ENCODE data around the gene IL16. TPM values are rescaled to one million over a fixed set of nuclear protein-coding genes. Genes with fewer than 3 reads are reported as not detected.

IL16 gene
- total RNA-seq, 3 donors from 2014 or later (not counting 1 experiment from before 2014, with no cell fraction given) = 98.1 to 153 (median 114) TPM

DNA sequence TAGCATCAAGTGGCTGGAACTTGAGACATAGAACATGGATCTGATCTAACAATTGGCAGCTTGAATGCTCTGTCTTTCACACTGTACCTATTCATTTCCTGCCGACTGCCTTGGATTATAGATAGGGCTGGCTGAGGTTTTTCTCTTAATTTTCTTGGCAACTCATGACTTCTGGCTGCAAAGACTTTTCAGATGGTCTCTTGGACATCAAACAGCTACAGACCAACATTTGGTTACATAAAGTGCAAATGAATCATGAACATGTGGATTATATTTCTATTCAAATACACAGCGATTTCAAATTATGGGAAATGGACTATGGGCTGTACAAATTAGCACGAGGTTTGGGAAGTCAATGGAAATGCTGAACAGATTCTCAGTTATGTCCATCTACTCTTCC is 26.2 kb upstream of the IL16 start:
- Histone ChIP-seq H3K4me1 (ENCODE audit: control insufficient read depth, insufficient read depth, low read length) (no peaks in the 10 kb centered on the region), H3K27me3 (ENCODE audit: control insufficient read depth, insufficient read depth, low read length) (no peaks in the 10 kb centered on the region), H3K4me3 (ENCODE audit: low read length) (no peak overlapping the region), H3K36me3 (ENCODE audit: control insufficient read depth, insufficient read depth, low read length) (no peaks in the 10 kb centered on the region), H3K27ac (ENCODE audit: low read length) (no peak overlapping the region), H3K9me3 (ENCODE audit: control insufficient read depth, insufficient read depth, low read length) (no peaks in the 10 kb centered on the region)
- Mint-ChIP-seq H3K4me1 (no peaks in the 10 kb centered on the region), H3K4me3 (no peak overlapping the region), H3K27ac (no peak overlapping the region), H3K27me3 (ENCODE audit: low read depth in 2 of 2) (peaks cover 10 to 15% of the 10 kb centered on the region in 2 donors), H3K9me3 (no peaks in the 10 kb centered on the region), H3K36me3 (no peaks in the 10 kb centered on the region)
- DNase-seq = no peak
- ATAC-seq = no peak
- WGBS (ENCODE audit: insufficient coverage) = no CpG with 5 or more reads among the region's 3 CpGs
- intact Hi-C loops (cut with micrococcal nuclease) = no loop called here
- TF ChIP-seq, protein P1, sequence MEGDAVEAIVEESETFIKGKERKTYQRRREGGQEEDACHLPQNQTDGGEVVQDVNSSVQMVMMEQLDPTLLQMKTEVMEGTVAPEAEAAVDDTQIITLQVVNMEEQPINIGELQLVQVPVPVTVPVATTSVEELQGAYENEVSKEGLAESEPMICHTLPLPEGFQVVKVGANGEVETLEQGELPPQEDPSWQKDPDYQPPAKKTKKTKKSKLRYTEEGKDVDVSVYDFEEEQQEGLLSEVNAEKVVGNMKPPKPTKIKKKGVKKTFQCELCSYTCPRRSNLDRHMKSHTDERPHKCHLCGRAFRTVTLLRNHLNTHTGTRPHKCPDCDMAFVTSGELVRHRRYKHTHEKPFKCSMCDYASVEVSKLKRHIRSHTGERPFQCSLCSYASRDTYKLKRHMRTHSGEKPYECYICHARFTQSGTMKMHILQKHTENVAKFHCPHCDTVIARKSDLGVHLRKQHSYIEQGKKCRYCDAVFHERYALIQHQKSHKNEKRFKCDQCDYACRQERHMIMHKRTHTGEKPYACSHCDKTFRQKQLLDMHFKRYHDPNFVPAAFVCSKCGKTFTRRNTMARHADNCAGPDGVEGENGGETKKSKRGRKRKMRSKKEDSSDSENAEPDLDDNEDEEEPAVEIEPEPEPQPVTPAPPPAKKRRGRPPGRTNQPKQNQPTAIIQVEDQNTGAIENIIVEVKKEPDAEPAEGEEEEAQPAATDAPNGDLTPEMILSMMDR (IDR thresholded peaks at IDR 0.05) = no peak

GRCh38 chr15:81171286-81171685 is 25.4 kb upstream of the IL16 start:
- TF ChIP-seq, protein P1 (IDR thresholded peaks at IDR 0.05) = no peak
- no peaks in the 10 kb centered on the region for H3K4me1 Mint-ChIP-seq

GRCh38 chr15:81174125-81174791 is 22.4 kb upstream of the IL16 start:
- H3K27me3 Mint-ChIP-seq (ENCODE audit: low read depth in 2 of 2) = peaks cover 12 to 15% of the 10 kb centered on the region in 2 donors
- no peaks in the 10 kb centered on the region for H3K9me3 Mint-ChIP-seq
- DNase-seq = no peak
- H3K36me3 Mint-ChIP-seq = no peaks in the 10 kb centered on the region
- no peak overlapping the region for H3K4me3 ChIP-seq (ENCODE audit: low read length)
- H3K4me1 ChIP-seq (ENCODE audit: control insufficient read depth, insufficient read depth, low read length) = no peaks in the 10 kb centered on the region
- no peak overlapping the region for H3K27ac Mint-ChIP-seq
- no peaks in the 10 kb centered on the region for H3K9me3 ChIP-seq (ENCODE audit: control insufficient read depth, insufficient read depth, low read length)
- no peak for ATAC-seq
- TF ChIP-seq, protein P1 (IDR thresholded peaks at IDR 0.05) = no peak
- no peak overlapping the region for H3K27ac ChIP-seq (ENCODE audit: low read length)
- 74% methylated on average over 2 of the region's 2 CpGs for WGBS (ENCODE audit: insufficient coverage)
- no peaks in the 10 kb centered on the region for H3K4me1 Mint-ChIP-seq
- H3K27me3 ChIP-seq (ENCODE audit: control insufficient read depth, insufficient read depth, low read length) = no peaks in the 10 kb centered on the region
- H3K36me3 ChIP-seq (ENCODE audit: control insufficient read depth, insufficient read depth, low read length) = no peaks in the 10 kb centered on the region
- intact Hi-C loops (cut with micrococcal nuclease) = no loop called here
- H3K4me3 Mint-ChIP-seq = no peak overlapping the region

More at GRCh38 chr15:81171286-81171685, 25.4 kb upstream of the IL16 start:
- peaks cover 12 to 15% of the 10 kb centered on the region in 2 donors for H3K27me3 Mint-ChIP-seq (ENCODE audit: low read depth in 2 of 2)
- no peaks in the 10 kb centered on the region for H3K9me3 Mint-ChIP-seq
- intact Hi-C loops (cut with micrococcal nuclease) = no loop called here
- H3K36me3 ChIP-seq (ENCODE audit: control insufficient read depth, insufficient read depth, low read length) = no peaks in the 10 kb centered on the region
- DNase-seq = no peak
- no peaks in the 10 kb centered on the region for H3K36me3 Mint-ChIP-seq
- no peaks in the 10 kb centered on the region for H3K9me3 ChIP-seq (ENCODE audit: control insufficient read depth, insufficient read depth, low read length)
- no peak overlapping the region for H3K27ac ChIP-seq (ENCODE audit: low read length)
- no peaks in the 10 kb centered on the region for H3K27me3 ChIP-seq (ENCODE audit: control insufficient read depth, insufficient read depth, low read length)
- H3K4me1 ChIP-seq (ENCODE audit: control insufficient read depth, insufficient read depth, low read length) = no peaks in the 10 kb centered on the region
- no peak overlapping the region for H3K4me3 ChIP-seq (ENCODE audit: low read length)
- ATAC-seq = no peak
- H3K4me3 Mint-ChIP-seq = no peak overlapping the region
- H3K27ac Mint-ChIP-seq = no peak overlapping the region

All from natural killer cell (primary cell).